GM23248 (cell line): ENCODE results near the gene PLPP7. TPM values are rescaled to one million over a fixed set of nuclear protein-coding genes. Genes with fewer than 3 reads are reported as not detected.

ENCODE experiments used
- DNase-seq: peaks from one replicate; pipeline ENCODE4 v3.0.0-alpha.2; 2015
- H2AFZ ChIP-seq: fragments of 200-600 bp; sonication (generic); 2 replicates; pipeline ENCODE4 v1.6.1; 2016; ENCODE audit warnings: antibody characterized with exemption
- H3F3A ChIP-seq: fragments of 200-600 bp; sonication (generic); 2 replicates; pipeline ENCODE4 v1.6.1; 2016; ENCODE audit warnings: mild to moderate bottlenecking, antibody characterized with exemption, mixed run types; ENCODE audit not compliant: insufficient read depth
- H3K27ac ChIP-seq: fragments of 200-600 bp; sonication (generic); 2 replicates; pipeline ENCODE4 v1.5.1; 2016; ENCODE audit warnings: mild to moderate bottlenecking
- H3K27me3 ChIP-seq: fragments of 200-600 bp; sonication (generic); replicated peaks from 2 replicates; pipeline ENCODE4 v1.6.1; 2016; ENCODE audit warnings: mild to moderate bottlenecking; ENCODE audit not compliant: insufficient read depth
- H3K36me3 ChIP-seq: fragments of 200-600 bp; sonication (generic); 2 replicates; pipeline ENCODE4 v1.6.1; 2016; ENCODE audit warnings: low read depth, mild to moderate bottlenecking
- H3K4me1 ChIP-seq: fragments of 200-600 bp; sonication (generic); 2 replicates; pipeline ENCODE4 v1.6.1; 2016; ENCODE audit warnings: mild to moderate bottlenecking; ENCODE audit not compliant: insufficient read depth
- H3K4me2 ChIP-seq: fragments of 200-600 bp; sonication (generic); one replicate; pipeline ENCODE4 v1.6.1; 2016; ENCODE audit warnings: mild to moderate bottlenecking; ENCODE audit not compliant: unreplicated experiment
- H3K4me3 ChIP-seq: fragments of 200-600 bp; sonication (generic); 2 replicates; pipeline ENCODE4 v1.5.1; 2016; ENCODE audit warnings: mild to moderate bottlenecking
- H3K79me2 ChIP-seq: fragments of 200-600 bp; sonication (generic); 2 replicates; pipeline ENCODE4 v1.6.1; 2016; ENCODE audit warnings: mild to moderate bottlenecking; ENCODE audit not compliant: insufficient read depth
- H3K9ac ChIP-seq: fragments of 200-600 bp; sonication (generic); 2 replicates; pipeline ENCODE4 v1.6.1; 2016; ENCODE audit warnings: mild to moderate bottlenecking
- H3K9me2 ChIP-seq: fragments of 200-600 bp; sonication (generic); 2 replicates; pipeline ENCODE4 v1.6.1; 2016; ENCODE audit warnings: mixed run types, mild to moderate bottlenecking, moderate library complexity; ENCODE audit not compliant: insufficient read depth
- H3K9me3 ChIP-seq: fragments of 200-600 bp; sonication (generic); one replicate; pipeline ENCODE4 v1.6.1; 2017; ENCODE audit warnings: low read depth
- H4K20me1 ChIP-seq: fragments of 200-600 bp; sonication (generic); 2 replicates; pipeline ENCODE4 v1.6.0; 2016; ENCODE audit not compliant: insufficient read depth
- EZH2 ChIP-seq: fragments of 200-600 bp; sonication (generic); IDR thresholded peaks from 2 replicates; pipeline ENCODE4 v1.6.1; 2018; ENCODE audit warnings: antibody characterized with exemption, mild to moderate bottlenecking; ENCODE audit not compliant: insufficient read depth, poor library complexity, severe bottlenecking
- EZH2phosphoT487 ChIP-seq: fragments of 200-600 bp; sonication (generic); IDR thresholded peaks from 2 replicates; pipeline ENCODE4 v1.6.1; 2018; ENCODE audit warnings: antibody characterized with exemption, moderate library complexity, mild to moderate bottlenecking, low read depth; ENCODE audit not compliant: insufficient read depth
- WGBS, 2 experiments: methylation state at CpG; one replicate each; pipeline ENCODE4 v1.1.6; 2015 to 2017; ENCODE audit warnings: low lambda C conversion rate in 2 of 2, low coverage in 1 of 2; ENCODE audit errors: missing lambda C conversion rate in 2 of 2; 5-methylcytosine and 5-hydroxymethylcytosine counted together
- in situ Hi-C: fragments of 300-500 bp; cut with MboI; formaldehyde crosslinking; loops from 2 replicates; pipeline ENCODE4 v1.15.0; 2020
- polyA plus RNA-seq: library from polyadenylated mRNA; unstranded; fragments of >200 nt; fragmentation: Nextera tagmentation; extraction: Ambion mirVana; gene quantifications from 2 replicates; pipeline ENCODE4 v1.2.1, GENCODE V29; 2016
- total RNA-seq: library from RNA; depleted of rRNA; stranded (reverse); fragments of >200 nt; shearing (Covaris generic); gene quantifications from 2 replicates; pipeline ENCODE4 v1.2.3, GENCODE V29; 2014

PLPP7 gene
- total and polyA plus RNA-seq, 2 experiments from 2014 or later = 0.32 to 0.65 TPM

DNA sequence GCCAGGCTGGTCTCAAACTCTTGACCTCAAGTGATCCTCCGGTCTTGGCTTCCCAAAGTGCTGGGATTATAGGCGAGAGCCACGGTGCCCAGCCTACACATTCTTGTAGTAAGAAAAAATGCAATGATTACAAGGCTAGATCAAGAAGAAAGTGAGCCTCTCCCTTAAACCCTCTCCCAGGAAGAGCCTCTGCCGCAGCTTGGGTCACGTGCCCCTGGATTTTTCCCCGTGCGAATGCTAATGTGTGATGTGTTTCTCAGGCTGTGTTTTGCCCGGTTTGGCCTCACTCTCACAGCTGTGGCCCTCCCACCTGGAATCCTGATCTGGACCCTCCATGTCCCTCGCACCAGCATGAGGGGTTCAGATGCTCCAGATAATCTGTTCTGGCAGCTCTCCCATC is 6.9 kb downstream of the PLPP7 start:
- Histone ChIP-seq H3K79me2 (no peaks in the 10 kb centered on the region), H3K4me3 (no peak overlapping the region), H3K4me1 (no peaks in the 10 kb centered on the region), H3K27me3 (no peaks in the 10 kb centered on the region; the same call in 1 of the 2 replicates), H3K9ac (no peak overlapping the region), H3K9me2 (no peaks in the 10 kb centered on the region), H3K27ac (no peak overlapping the region), H3K9me3 (no peaks in the 10 kb centered on the region), H3K4me2 (no peak overlapping the region), H3F3A (no peaks in the 10 kb centered on the region), H2AFZ (no peak overlapping the region), H3K36me3 (no peaks in the 10 kb centered on the region), H4K20me1 (no peaks in the 10 kb centered on the region)
- in situ Hi-C loops = no loop called here
- no peak for DNase-seq
- no peak for TF ChIP-seq EZH2phosphoT487
- TF ChIP-seq EZH2 = no peak
- WGBS, 2 experiments = 66 to 72% methylated on average over 9 of the region's 9 CpGs

DNA sequence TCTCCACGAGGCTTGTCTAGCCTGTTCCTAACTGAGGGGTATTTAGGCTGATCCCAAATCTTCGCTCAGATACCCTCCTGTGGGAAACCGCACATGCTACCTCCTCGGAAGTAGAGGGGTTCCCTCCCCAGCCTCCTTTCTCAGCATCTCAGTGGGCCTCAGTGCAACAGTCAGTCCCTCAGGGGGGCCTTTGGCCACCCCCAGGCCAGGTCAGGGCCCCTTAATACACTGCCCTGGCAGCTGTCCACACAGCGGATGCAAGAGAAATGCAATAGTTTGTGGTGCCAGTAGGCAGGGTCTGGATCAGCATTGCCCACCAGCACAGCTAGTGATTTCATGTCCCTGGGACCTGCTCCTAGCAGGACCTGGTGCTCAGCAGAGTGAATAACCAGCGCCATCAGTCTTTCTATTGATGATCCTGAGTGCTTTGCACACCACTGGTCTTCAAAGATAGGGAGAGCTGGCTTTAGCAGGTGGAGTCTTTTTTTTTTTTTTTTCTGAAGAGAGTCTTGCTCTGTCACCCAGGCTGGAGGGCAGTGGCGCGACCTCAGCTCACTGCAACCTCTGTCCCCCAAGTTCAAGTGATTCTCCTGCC is 7.5 kb downstream of the PLPP7 start:
- Histone ChIP-seq H3K4me3 (no peak overlapping the region), H4K20me1 (no peaks in the 10 kb centered on the region), H3K79me2 (no peaks in the 10 kb centered on the region), H3K4me2 (no peak overlapping the region), H3K27me3 (no peaks in the 10 kb centered on the region; the same call in 1 of the 2 replicates), H3K27ac (no peak overlapping the region), H3K9me3 (no peaks in the 10 kb centered on the region), H3K9ac (no peak overlapping the region), H3K4me1 (no peaks in the 10 kb centered on the region), H3F3A (no peaks in the 10 kb centered on the region), H3K9me2 (no peaks in the 10 kb centered on the region), H2AFZ (no peak overlapping the region), H3K36me3 (no peaks in the 10 kb centered on the region)
- TF ChIP-seq EZH2phosphoT487 (no peak), EZH2 (no peak)
- in situ Hi-C loops = no loop called here
- DNase-seq = no peak
- WGBS, 2 experiments = 69 to 72% methylated on average over 8 of the region's 8 CpGs

DNA sequence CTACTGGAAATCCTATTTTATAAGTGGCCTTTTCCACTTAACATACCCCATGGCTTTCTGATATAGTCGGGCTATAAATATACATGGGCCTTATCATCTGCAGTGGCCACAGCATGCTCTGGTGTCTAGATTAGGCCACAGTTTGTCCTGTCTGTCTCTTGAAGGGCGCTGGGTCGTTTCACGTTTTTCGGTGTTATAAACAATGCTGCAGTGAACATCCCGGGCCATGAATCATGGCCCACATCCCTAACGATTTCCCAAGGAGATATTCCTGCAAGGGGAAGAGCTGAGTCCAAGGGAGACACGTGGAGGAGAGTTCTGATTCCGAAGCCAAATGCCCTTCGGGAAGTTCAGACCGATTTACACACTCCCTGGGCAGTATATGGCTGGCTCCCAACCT is 8.4 kb downstream of the PLPP7 start:
- no peak overlapping the region for H2AFZ ChIP-seq
- no peak overlapping the region for H3K4me2 ChIP-seq
- no peaks in the 10 kb centered on the region for H3F3A ChIP-seq
- no peak overlapping the region for H3K9ac ChIP-seq
- no peaks in the 10 kb centered on the region for H4K20me1 ChIP-seq
- no peaks in the 10 kb centered on the region for H3K9me2 ChIP-seq
- in situ Hi-C loops = no loop called here
- no peak for DNase-seq
- H3K27me3 ChIP-seq = no peaks in the 10 kb centered on the region; the same call in 1 of the 2 replicates
- H3K9me3 ChIP-seq = no peaks in the 10 kb centered on the region
- no peaks in the 10 kb centered on the region for H3K79me2 ChIP-seq
- TF ChIP-seq EZH2phosphoT487 = no peak
- no peak for TF ChIP-seq EZH2
- H3K4me3 ChIP-seq = no peak overlapping the region
- no peak overlapping the region for H3K27ac ChIP-seq
- no peaks in the 10 kb centered on the region for H3K36me3 ChIP-seq
- WGBS, 2 experiments = 63 to 64% methylated on average over 11 of the region's 11 CpGs
- no peaks in the 10 kb centered on the region for H3K4me1 ChIP-seq

DNA sequence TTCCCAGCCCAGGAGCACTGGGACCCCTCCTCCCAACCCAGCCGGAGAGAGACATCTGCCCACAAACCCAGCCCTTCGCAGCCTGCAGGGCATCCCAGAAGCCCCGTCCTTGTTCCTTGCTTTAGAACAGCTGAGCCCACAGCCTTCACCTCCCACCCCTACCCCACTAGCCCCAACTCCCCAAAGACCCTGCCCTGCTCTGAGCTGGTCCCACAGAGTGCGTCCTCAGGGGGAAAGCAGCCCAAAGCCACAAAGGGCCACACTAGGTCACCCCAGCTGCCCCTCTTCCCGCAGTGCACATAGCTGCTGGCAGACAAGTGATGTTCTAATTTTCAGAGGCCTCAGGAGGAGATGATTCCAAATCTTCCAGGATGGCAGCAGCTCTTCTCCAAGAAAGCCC is 8.8 kb downstream of the PLPP7 start:
- H4K20me1 ChIP-seq = no peaks in the 10 kb centered on the region
- H3K4me3 ChIP-seq = no peak overlapping the region
- in situ Hi-C loops = no loop called here
- 73 to 76% methylated on average over 2 to 5 of the region's 5 CpGs for WGBS, 2 experiments
- no peak overlapping the region for H3K9ac ChIP-seq
- H3K27me3 ChIP-seq = no peaks in the 10 kb centered on the region; the same call in 1 of the 2 replicates
- no peaks in the 10 kb centered on the region for H3F3A ChIP-seq
- no peaks in the 10 kb centered on the region for H3K9me3 ChIP-seq
- no peaks in the 10 kb centered on the region for H3K79me2 ChIP-seq
- no peak overlapping the region for H3K27ac ChIP-seq
- no peaks in the 10 kb centered on the region for H3K9me2 ChIP-seq
- no peaks in the 10 kb centered on the region for H3K4me1 ChIP-seq
- no peak for DNase-seq
- H2AFZ ChIP-seq = no peak overlapping the region
- H3K36me3 ChIP-seq = no peaks in the 10 kb centered on the region
- H3K4me2 ChIP-seq = no peak overlapping the region
- TF ChIP-seq EZH2 = no peak
- no peak for TF ChIP-seq EZH2phosphoT487

- Histone ChIP-seq H4K20me1 (no peaks in the 10 kb centered on the region), H3K4me3 (no peak overlapping the region), H3K79me2 (no peaks in the 10 kb centered on the region), H2AFZ (no peak overlapping the region), H3K27me3 (no peaks in the 10 kb centered on the region; the same call in 1 of the 2 replicates), H3F3A (no peaks in the 10 kb centered on the region), H3K27ac (no peak overlapping the region), H3K4me2 (no peak overlapping the region), H3K9me2 (no peaks in the 10 kb centered on the region), H3K36me3 (no peaks in the 10 kb centered on the region), H3K4me1 (no peaks in the 10 kb centered on the region), H3K9ac (no peak overlapping the region), H3K9me3 (no peaks in the 10 kb centered on the region)
- DNase-seq = no peak
- 84% methylated on average over 11 to 12 of the region's 12 CpGs for WGBS, 2 experiments
- in situ Hi-C loops = no loop called here
- TF ChIP-seq EZH2 (no peak), EZH2phosphoT487 (no peak)
Measured at GRCh38 chr9:131298816-131299215, 9.3 kb downstream of the PLPP7 start.
